Esophagus muscularis mucosa (tissue), 3 donors: Measurements from ENCODE around the gene LHFPL6.

Experiments used
- EP300 ChIP-seq: sonication (generic); formaldehyde crosslinking; IDR thresholded peaks from one replicate; pipeline ENCODE4 v1.6.1; 2017; ENCODE audit warnings: antibody characterized with exemption
- TF ChIP-seq, protein P1 (sequence below), 3 experiments: fragments of 200-600 bp in 2 of 3; fragments of 450-650 bp in 1 of 3; sonication (generic) in 2 of 3; IDR thresholded peaks; one replicate each; pipeline ENCODE4 v1.5.1; 2017 to 2019; ENCODE audit warnings: antibody characterized with exemption in 3 of 3, mild to moderate bottlenecking in 2 of 3, moderate library complexity in 1 of 3

DNA sequence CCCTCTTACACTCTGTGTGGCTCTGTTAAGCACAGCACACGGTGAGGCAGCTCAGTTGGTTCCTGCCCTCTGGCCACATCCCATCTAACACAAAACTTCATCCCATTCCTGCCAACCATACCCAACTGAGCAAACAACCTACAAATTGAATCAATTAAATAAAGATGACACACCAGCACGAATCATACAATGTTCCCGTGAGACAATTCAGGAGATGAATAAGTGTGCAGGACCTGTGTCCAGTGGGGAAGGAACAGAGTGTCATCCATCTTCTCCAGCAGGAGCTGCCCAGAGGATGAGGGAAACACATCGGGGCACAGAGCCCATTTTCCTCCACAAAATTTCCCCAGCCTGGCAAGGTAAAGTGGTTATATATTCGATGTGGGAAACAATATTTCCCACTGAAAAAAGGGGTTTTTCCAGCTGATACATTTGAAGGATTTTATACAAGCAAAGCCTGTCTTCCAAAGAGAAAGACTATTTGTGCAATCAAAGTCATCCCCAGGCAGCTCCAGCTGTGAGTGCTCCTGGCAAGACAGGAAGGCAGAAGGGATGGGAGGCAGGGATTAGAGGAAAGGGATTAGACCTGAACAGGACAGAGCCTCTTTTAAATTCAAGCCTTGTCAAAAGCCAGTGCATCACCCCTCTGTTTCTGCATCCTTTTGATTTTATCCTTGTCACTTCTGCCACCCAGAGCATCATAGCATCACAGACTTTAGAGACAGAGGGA lies 240.2 kb downstream of the LHFPL6 start:
- TF ChIP-seq, protein P1, sequence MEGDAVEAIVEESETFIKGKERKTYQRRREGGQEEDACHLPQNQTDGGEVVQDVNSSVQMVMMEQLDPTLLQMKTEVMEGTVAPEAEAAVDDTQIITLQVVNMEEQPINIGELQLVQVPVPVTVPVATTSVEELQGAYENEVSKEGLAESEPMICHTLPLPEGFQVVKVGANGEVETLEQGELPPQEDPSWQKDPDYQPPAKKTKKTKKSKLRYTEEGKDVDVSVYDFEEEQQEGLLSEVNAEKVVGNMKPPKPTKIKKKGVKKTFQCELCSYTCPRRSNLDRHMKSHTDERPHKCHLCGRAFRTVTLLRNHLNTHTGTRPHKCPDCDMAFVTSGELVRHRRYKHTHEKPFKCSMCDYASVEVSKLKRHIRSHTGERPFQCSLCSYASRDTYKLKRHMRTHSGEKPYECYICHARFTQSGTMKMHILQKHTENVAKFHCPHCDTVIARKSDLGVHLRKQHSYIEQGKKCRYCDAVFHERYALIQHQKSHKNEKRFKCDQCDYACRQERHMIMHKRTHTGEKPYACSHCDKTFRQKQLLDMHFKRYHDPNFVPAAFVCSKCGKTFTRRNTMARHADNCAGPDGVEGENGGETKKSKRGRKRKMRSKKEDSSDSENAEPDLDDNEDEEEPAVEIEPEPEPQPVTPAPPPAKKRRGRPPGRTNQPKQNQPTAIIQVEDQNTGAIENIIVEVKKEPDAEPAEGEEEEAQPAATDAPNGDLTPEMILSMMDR (IDR thresholded peaks at IDR 0.05) = no peak
- TF ChIP-seq EP300 = no peak
